ENCODE data around the gene MAP7. TPM values are rescaled to one million over a fixed set of nuclear protein-coding genes. Genes with fewer than 3 reads are reported as not detected.
A peak's percentile ranks its signal among the peaks of the same experiment; 100 is the strongest.

Gene MAP7
- total RNA-seq, 4 donors from 2014 or later = 40.6 to 61.3 (median 46.6) TPM

DNA sequence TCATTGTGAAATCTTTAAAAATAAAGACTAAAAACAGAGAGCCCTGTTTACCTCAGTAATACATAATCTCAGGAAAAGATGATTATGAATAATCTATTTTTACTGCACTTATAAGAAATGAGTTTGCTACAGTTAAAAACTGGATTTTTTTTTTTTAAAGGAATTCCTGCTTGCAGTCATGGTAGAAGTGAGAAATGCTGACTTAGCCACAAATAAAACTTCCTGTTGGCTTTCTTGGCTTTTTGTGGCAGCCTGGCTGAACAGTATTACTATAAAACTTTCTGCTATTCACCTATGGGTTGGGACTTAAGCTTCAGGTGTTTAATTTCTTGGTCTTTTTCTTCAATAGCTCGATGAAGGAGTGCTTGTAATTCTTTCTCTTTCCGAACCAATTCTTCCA lies 12.0 kb upstream of the MAP7 start:
- no peak overlapping the region for H3K27ac ChIP-seq
- WGBS, 2 donors (ENCODE audit: low coverage in 1 of 2) = 67 to 77% methylated on average over 2 of the region's 2 CpGs
- in situ Hi-C loops (cut with MboI; ENCODE audit: low pct_ligation_motif_present in 1 of 4, low pct_unique_long_range_greater_than_20kb in 1 of 4, low sequenced_read_pairs in 3 of 4) (loop anchor here in 1 of 4 donors (25.0 kb wide), 1 partner anchor 1050 kb away; no protein-coding TSS in a partner anchor), intact Hi-C loops (cut with DNase I; ENCODE audit: low total_unique reads) (no loop called here)
- DNase-seq = no peak
- H3K4me1 ChIP-seq = peaks cover 0 to 40% (median 8%) of the 10 kb centered on the region in 4 donors
- peaks cover 0 to 10% (median 4%) of the 10 kb centered on the region in 4 donors for H3K36me3 ChIP-seq
- no peak overlapping the region for H3K4me3 ChIP-seq
- no peaks in the 10 kb centered on the region for H3K27me3 ChIP-seq
- no peaks in the 10 kb centered on the region for H3K9me3 ChIP-seq
- no peak for TF ChIP-seq EP300 (IDR thresholded peaks at IDR 0.05; ENCODE audit: low read depth)
- TF ChIP-seq, protein P1, sequence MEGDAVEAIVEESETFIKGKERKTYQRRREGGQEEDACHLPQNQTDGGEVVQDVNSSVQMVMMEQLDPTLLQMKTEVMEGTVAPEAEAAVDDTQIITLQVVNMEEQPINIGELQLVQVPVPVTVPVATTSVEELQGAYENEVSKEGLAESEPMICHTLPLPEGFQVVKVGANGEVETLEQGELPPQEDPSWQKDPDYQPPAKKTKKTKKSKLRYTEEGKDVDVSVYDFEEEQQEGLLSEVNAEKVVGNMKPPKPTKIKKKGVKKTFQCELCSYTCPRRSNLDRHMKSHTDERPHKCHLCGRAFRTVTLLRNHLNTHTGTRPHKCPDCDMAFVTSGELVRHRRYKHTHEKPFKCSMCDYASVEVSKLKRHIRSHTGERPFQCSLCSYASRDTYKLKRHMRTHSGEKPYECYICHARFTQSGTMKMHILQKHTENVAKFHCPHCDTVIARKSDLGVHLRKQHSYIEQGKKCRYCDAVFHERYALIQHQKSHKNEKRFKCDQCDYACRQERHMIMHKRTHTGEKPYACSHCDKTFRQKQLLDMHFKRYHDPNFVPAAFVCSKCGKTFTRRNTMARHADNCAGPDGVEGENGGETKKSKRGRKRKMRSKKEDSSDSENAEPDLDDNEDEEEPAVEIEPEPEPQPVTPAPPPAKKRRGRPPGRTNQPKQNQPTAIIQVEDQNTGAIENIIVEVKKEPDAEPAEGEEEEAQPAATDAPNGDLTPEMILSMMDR (IDR thresholded peaks at IDR 0.05) = no peak
- no peak for TF ChIP-seq POLR2A (IDR thresholded peaks at IDR 0.05)
- no peak for TF ChIP-seq POLR2AphosphoS5 (IDR thresholded peaks at IDR 0.05)

DNA sequence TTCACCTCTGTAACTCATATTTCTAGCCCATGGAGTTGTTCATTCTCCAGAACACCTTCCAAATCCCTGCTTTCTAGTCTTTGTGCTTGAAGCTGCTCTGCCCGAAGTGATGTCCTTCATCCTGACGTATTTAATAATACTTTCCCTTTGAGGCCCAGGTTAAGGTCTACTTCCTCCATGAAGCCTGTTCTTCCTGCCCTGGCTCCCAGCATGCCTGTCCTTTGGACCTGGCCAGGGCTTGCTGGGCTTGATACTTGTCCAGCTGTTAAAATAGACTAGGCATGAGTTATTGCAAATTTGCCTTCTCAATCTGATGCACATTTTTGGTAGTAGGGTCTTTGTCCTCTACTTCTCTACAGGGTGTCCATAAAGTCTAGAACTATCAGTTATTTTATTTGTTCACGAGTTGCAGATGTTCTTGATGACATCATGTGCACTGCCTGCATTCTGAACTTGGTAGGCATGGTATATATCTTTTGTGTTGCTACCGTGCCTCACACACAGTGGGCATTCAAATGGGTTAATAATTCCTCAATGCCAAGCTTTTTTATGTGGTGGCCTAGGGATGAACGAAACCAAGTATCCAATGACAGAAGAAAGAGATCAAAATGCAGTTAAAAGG lies 3.1 kb upstream of the MAP7 start:
- in situ Hi-C loops (cut with MboI; ENCODE audit: low pct_ligation_motif_present in 1 of 4, low pct_unique_long_range_greater_than_20kb in 1 of 4, low sequenced_read_pairs in 3 of 4) = loop anchor here in 1 of 4 donors (25.0 kb wide), 1 partner anchor 1041 kb away; no protein-coding TSS in a partner anchor
- Histone ChIP-seq H3K27ac (peak overlapping the region in 3 of 4 donors; percentile 18 to 47 (median 41)), H3K4me3 (no peak overlapping the region), H3K4me1 (peaks cover 3 to 28% (median 6%) of the 10 kb centered on the region in 4 donors), H3K36me3 (no peaks in the 10 kb centered on the region), H3K27me3 (peaks cover 2% of the 10 kb centered on the region), H3K9me3 (no peaks in the 10 kb centered on the region)
- TF ChIP-seq POLR2AphosphoS5 (IDR thresholded peaks at IDR 0.05) = peak in 1 of 3 donors; percentile 7
- TF ChIP-seq POLR2A (IDR thresholded peaks at IDR 0.05) = no peak
- WGBS, 2 donors (ENCODE audit: low coverage in 1 of 2) = 62 to 72% methylated on average over 5 of the region's 5 CpGs
- peak; percentile 32 for DNase-seq
- intact Hi-C loops (cut with DNase I; ENCODE audit: low total_unique reads) = no loop called here

DNA sequence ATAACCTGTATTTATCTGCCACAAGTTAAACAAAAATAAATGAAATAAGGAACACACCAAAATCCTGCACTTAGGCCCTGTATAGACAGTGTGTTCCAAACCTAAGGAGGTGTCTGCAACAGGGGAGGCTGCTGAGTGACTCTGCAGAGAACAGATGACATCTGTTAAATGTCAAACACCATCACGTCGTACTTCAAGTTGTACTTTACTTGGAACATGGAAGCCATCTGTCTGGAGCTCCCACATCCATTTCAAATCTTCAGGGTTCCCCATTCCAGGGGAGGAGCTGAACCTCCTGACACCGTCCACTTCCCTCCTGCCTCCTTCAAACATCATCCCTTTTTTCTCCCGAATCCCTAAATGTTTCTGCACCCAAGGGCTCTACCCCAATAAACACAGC lies 1.8 kb upstream of the MAP7 start:
- Histone ChIP-seq H3K27me3 (peaks cover 2% of the 10 kb centered on the region), H3K4me3 (no peak overlapping the region), H3K9me3 (no peaks in the 10 kb centered on the region), H3K36me3 (no peaks in the 10 kb centered on the region), H3K27ac (peak overlapping the region; percentile 18 to 47 (median 37)), H3K4me1 (peaks cover 3 to 28% (median 6%) of the 10 kb centered on the region in 4 donors)
- in situ Hi-C loops (cut with MboI; ENCODE audit: low pct_ligation_motif_present in 1 of 4, low pct_unique_long_range_greater_than_20kb in 1 of 4, low sequenced_read_pairs in 3 of 4) = loop anchor here in 1 of 4 donors (25.0 kb wide), 1 partner anchor 1040 kb away; no protein-coding TSS in a partner anchor
- WGBS, 2 donors (ENCODE audit: low coverage in 1 of 2) = 42 to 61% methylated on average over 4 of the region's 4 CpGs
- DNase-seq = no peak
- peak in 1 of 3 donors; percentile 6 for TF ChIP-seq POLR2AphosphoS5 (IDR thresholded peaks at IDR 0.05)
- no peak for TF ChIP-seq POLR2A (IDR thresholded peaks at IDR 0.05)
- intact Hi-C loops (cut with DNase I; ENCODE audit: low total_unique reads) = no loop called here

DNA sequence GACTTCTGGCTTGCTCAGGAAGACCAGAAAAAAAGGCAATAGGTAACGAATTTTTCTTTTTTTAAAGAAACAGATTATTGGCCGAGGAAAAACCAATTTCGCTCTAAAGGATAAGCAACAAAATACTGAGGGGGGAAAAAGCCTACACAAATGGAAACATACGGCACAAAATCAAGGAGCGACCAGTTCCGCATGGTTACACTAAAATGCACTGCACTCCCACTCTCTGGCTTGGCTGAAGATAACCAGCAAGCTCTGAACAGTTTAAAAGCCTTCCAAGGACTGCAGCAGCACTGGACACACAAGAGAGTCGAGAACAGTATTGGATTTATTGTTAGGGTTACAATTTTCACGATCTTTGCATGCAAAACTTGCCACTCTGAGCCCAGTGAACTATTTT lies 881 bp upstream of the MAP7 start:
- peaks cover 3 to 38% (median 6%) of the 10 kb centered on the region in 4 donors for H3K4me1 ChIP-seq

DNA sequence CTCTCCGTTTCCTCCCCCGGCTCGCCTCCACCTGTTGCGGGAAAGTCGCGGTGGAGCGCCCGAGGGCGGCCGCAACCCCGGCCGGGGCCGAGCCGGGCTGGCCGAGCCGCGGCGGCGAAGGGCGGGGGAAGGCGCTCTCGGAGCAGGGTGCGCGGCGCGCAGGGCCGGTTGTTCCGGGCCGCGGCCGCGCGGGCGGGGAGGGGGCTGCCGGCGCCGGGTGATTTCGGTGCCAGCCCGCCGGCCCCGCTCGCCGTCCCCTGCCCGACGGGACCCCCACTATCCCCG lies 235 bp downstream of the MAP7 start:
- Histone ChIP-seq H3K27ac (peak overlapping the region; percentile 69 to 86 (median 83)), H3K4me3 (peak overlapping the region; percentile 58 to 69 (median 64)), H3K27me3 (peaks cover 2% of the 10 kb centered on the region), H3K36me3 (no peaks in the 10 kb centered on the region), H3K9me3 (no peaks in the 10 kb centered on the region), H3K4me1 (peaks cover 3 to 40% (median 6%) of the 10 kb centered on the region in 4 donors)
- no peak for DNase-seq
- intact Hi-C loops (cut with DNase I; ENCODE audit: low total_unique reads) = no loop called here
- TF ChIP-seq POLR2AphosphoS5 (IDR thresholded peaks at IDR 0.05) = no peak
- TF ChIP-seq, protein P1 (IDR thresholded peaks at IDR 0.05) = no peak
- TF ChIP-seq EP300 (IDR thresholded peaks at IDR 0.05; ENCODE audit: low read depth) = no peak
- no peak for TF ChIP-seq POLR2A (IDR thresholded peaks at IDR 0.05)
- in situ Hi-C loops (cut with MboI; ENCODE audit: low pct_ligation_motif_present in 1 of 4, low pct_unique_long_range_greater_than_20kb in 1 of 4, low sequenced_read_pairs in 3 of 4) = loop anchor here in 1 of 4 donors (25.0 kb wide), 1 partner anchor 1038 kb away; no protein-coding TSS in a partner anchor
- WGBS, 2 donors (ENCODE audit: low coverage in 1 of 2) = 1% methylated on average over 43 of the region's 46 CpGs; no CpG with 5 or more reads in 1 of the 2 donors

More for the DNA sequence above, 881 bp upstream of the MAP7 start:
- Histone ChIP-seq H3K9me3 (no peaks in the 10 kb centered on the region), H3K4me3 (peak overlapping the region in 3 of 4 donors; percentile 60 to 69 (median 67)), H3K27ac (peak overlapping the region; percentile 69 to 86 (median 83)), H3K36me3 (no peaks in the 10 kb centered on the region), H3K27me3 (peaks cover 2% of the 10 kb centered on the region)
- intact Hi-C loops (cut with DNase I; ENCODE audit: low total_unique reads) = no loop called here
- TF ChIP-seq EP300 (IDR thresholded peaks at IDR 0.05; ENCODE audit: low read depth) (no peak), POLR2AphosphoS5 (IDR thresholded peaks at IDR 0.05) (no peak), POLR2A (IDR thresholded peaks at IDR 0.05) (no peak)
- TF ChIP-seq, protein P1 (IDR thresholded peaks at IDR 0.05) = no peak
- 31 to 46% methylated on average over 5 to 8 of the region's 8 CpGs for WGBS, 2 donors (ENCODE audit: low coverage in 1 of 2)
- DNase-seq = no peak
- in situ Hi-C loops (cut with MboI; ENCODE audit: low pct_ligation_motif_present in 1 of 4, low pct_unique_long_range_greater_than_20kb in 1 of 4, low sequenced_read_pairs in 3 of 4) = loop anchor here in 1 of 4 donors (25.0 kb wide), 1 partner anchor 1039 kb away; no protein-coding TSS in a partner anchor

Data from transverse colon (tissue), 4 donors.